CD4-positive, alpha-beta memory T cell (primary cell): ENCODE results near the gene NUP50. TPM values are rescaled to one million over a fixed set of nuclear protein-coding genes. Genes with fewer than 3 reads are reported as not detected.

Experiments used
- CTCF ChIA-PET: fragments of 350-600 bp; sonication (Branson Sonifier 250); formaldehyde crosslinking; loops from one replicate; lab custom pipeline; 2021; ENCODE audit warnings: inconsistent platforms; ENCODE audit not compliant: partially characterized antibody; lab: Charles Lee
- POLR2A ChIA-PET: fragments of 350-600 bp; sonication (Branson Sonifier 250); formaldehyde crosslinking; loops from one replicate; lab custom pipeline; 2021; ENCODE audit not compliant: partially characterized antibody; lab: Charles Lee
- DNase-seq, 5 donors: peaks; one replicate each; pipeline versions ENCODE4 v3.0.0 to v3.0.0-alpha.2; 2020 to 2022; ENCODE audit warnings: mixed read lengths in 1 of 5
- H3K27ac ChIP-seq: one replicate; pipeline ENCODE4 v1.7.0; 2013; ENCODE audit warnings: low read depth, low read length
- H3K27me3 ChIP-seq: 2 replicates; pipeline ENCODE4 v1.7.0; 2013; ENCODE audit warnings: mild to moderate bottlenecking, low read length, moderate library complexity; ENCODE audit not compliant: insufficient read depth
- H3K36me3 ChIP-seq: 2 replicates; pipeline ENCODE4 v1.7.0; 2013; ENCODE audit warnings: mild to moderate bottlenecking, low read length, moderate library complexity; ENCODE audit not compliant: insufficient read depth
- H3K4me1 ChIP-seq: 2 replicates; pipeline ENCODE4 v1.7.0; 2013; ENCODE audit warnings: mild to moderate bottlenecking, low read length, moderate library complexity; ENCODE audit not compliant: insufficient read depth
- H3K4me3 ChIP-seq, 2 donors: one replicate each; pipeline ENCODE4 v1.7.0; 2013; ENCODE audit warnings: low read length in 2 of 2, mild to moderate bottlenecking in 1 of 2
- H3K9me3 ChIP-seq, 2 donors: one replicate each; pipeline ENCODE4 v1.7.0; 2013; ENCODE audit warnings: low read length in 2 of 2, control low read depth in 1 of 2; ENCODE audit not compliant: control insufficient read depth in 1 of 2
- H3K27ac Mint-ChIP-seq, 7 donors: one replicate each; pipeline ENCODE4 v1.8.0; 2020 to 2021; ENCODE audit warnings: mixed read lengths in 7 of 7, mild to moderate bottlenecking in 6 of 7, inconsistent platforms in 3 of 7, moderate library complexity in 3 of 7
- H3K27me3 Mint-ChIP-seq, 2 donors: one replicate each; pipeline ENCODE4 v1.8.0; 2020 to 2021; ENCODE audit warnings: mixed read lengths in 2 of 2
- H3K36me3 Mint-ChIP-seq, 2 donors: one replicate each; pipeline ENCODE4 v1.8.0; 2020 to 2021; ENCODE audit warnings: mixed read lengths in 2 of 2, inconsistent platforms in 1 of 2, mild to moderate bottlenecking in 1 of 2
- H3K4me1 Mint-ChIP-seq, 4 donors: one replicate each; pipeline ENCODE4 v1.8.0; 2020 to 2021; ENCODE audit warnings: mixed read lengths in 4 of 4, mild to moderate bottlenecking in 1 of 4
- H3K4me3 Mint-ChIP-seq, 8 donors: one replicate each; pipeline ENCODE4 v1.8.0; 2020 to 2021; ENCODE audit warnings: mixed read lengths in 8 of 8, mild to moderate bottlenecking in 7 of 8, moderate library complexity in 6 of 8, inconsistent platforms in 3 of 8
- H3K9me3 Mint-ChIP-seq, 8 donors: one replicate each; pipeline ENCODE4 v1.8.0; 2020 to 2021; ENCODE audit warnings: mixed read lengths in 8 of 8, mild to moderate bottlenecking in 5 of 8, inconsistent platforms in 3 of 8, moderate library complexity in 1 of 8
- intact Hi-C: fragments of 100-400 bp; cut with micrococcal nuclease; formaldehyde crosslinking; loops from one replicate; pipeline ENCODE4 v1.15.1; 2023
- polyA plus RNA-seq, 2 donors: library from polyadenylated mRNA; unstranded; fragments of 300-500 nt; fragmentation: Illumina TruSeq; gene quantifications; one replicate each; pipeline ENCODE4 v1.2.3, GENCODE V29; 2021
- total RNA-seq, 2 experiments: library from RNA; stranded (reverse); gene quantifications; one replicate each; pipeline ENCODE4 v1.2.3, GENCODE V29; 2021

The NUP50 gene, protein sequence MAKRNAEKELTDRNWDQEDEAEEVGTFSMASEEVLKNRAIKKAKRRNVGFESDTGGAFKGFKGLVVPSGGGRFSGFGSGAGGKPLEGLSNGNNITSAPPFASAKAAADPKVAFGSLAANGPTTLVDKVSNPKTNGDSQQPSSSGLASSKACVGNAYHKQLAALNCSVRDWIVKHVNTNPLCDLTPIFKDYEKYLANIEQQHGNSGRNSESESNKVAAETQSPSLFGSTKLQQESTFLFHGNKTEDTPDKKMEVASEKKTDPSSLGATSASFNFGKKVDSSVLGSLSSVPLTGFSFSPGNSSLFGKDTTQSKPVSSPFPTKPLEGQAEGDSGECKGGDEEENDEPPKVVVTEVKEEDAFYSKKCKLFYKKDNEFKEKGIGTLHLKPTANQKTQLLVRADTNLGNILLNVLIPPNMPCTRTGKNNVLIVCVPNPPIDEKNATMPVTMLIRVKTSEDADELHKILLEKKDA
- total RNA-seq (100 to 1,000 TPM; 142 to 158 TPM), polyA plus RNA-seq (10 to 100 TPM; 40.1 to 63.3 TPM)

DNA sequence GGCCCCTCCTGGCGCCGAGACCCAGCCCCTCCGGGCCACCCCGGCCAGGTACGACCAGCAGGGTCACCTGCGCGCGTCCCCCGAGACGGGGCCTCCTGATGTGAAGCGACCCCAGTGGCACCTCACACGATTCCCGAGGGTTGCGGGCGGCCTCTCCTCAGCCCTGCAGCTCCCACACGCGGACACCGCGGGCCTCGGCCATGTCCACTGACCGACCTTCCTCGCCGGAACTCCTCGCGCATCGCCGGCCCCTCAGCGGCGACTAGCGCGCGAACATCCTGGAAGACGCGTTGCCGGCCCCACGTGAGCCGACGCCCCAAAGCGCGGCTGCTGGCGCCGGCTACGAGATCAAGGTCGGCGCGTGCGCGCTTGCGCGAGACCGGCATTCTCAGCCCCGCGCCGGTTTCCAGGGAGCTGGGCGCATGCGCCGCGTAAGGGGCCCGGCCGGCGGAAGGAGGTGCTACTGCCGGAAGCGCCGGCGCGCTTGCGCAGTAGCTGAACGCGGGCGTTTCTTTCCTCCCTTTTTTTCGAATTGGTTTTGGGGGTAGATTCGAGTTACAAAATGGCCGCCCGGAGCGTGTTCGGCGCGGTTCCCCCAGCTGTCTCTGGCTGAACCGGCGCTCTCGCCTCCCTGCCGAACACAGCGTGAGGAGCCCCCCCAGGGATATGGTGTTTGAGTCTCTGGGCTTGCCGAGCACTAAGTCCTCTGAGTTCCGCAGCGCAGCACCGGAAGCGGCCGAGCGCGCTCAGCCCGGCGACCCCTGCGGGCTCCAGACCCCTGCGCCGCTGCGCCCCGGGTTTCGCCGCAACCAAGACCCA lies at the start of gene NUP50:
TSS of gene NUP50 (plus strand) at position 475 of the 819 bp plus-strand sequence. CDS start 4,253 bp downstream, outside the sequence.
- Mint-ChIP-seq H3K4me1 (peaks cover 42 to 74% (median 50%) of the 10 kb centered on the region in 4 donors), H3K9me3 (peaks cover 0 to 2% (median 0%) of the 10 kb centered on the region in 8 donors), H3K4me3 (peak within 1 kb of the TSS; percentile 93 to 99 (median 97)), H3K36me3 (peaks cover 7 to 38% of the 10 kb centered on the region in 2 donors), H3K27me3 (no peaks in the 10 kb centered on the region), H3K27ac (peak within 1 kb of the TSS; percentile 92 to 98 (median 97))
- Histone ChIP-seq H3K9me3 (no peaks in the 10 kb centered on the region), H3K27ac (peak within 1 kb of the TSS; percentile 88), H3K27me3 (no peaks in the 10 kb centered on the region), H3K36me3 (peaks cover 7% of the 10 kb centered on the region), H3K4me3 (peak within 1 kb of the TSS; percentile 64 to 73), H3K4me1 (peaks cover 68% of the 10 kb centered on the region)
- POLR2A ChIA-PET: interaction anchor here (0.6 to 4.3 kb wide), 8 partner anchors 10 to 250 kb away, joined by 3 to 71 read pairs (median 4); partner anchors contain the start of genes RIBC2 and SMC1B
- peak; percentile 95 to 98 (median 97) for DNase-seq
- CTCF ChIA-PET: interaction anchor here (0.7 to 1.8 kb wide), 2 partner anchors 9 to 442 kb away, joined by 3 to 13 read pairs; no protein-coding TSS in a partner anchor
- intact Hi-C loops: loop anchor here (1.0 to 10.0 kb wide), 5 partner anchors 10 to 666 kb away; partner anchors contain the start of genes RIBC2, RTL6 and SMC1B

DNA sequence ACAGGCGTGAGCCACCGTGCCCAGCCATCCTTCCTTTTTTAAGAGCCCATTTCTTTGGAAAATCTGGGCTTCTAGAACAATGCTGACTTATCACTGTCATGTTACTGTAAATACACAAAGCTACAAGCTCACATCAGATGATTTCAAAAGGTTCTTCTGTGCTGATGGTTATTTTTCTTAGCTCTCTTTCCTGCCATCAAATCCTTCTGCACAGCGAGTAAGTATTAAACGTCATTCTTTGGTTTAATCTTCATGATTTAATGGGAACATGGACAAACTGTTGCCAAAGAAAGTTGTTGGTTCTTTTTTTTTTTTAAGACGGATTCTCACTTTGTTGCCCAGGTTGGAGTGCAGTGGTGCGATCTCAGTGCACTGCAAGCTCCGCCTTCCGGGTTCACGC lies 43.3 kb upstream of the NUP50 start:
- CTCF ChIA-PET: no interaction called here
- no peak overlapping the region for H3K27ac ChIP-seq

DNA sequence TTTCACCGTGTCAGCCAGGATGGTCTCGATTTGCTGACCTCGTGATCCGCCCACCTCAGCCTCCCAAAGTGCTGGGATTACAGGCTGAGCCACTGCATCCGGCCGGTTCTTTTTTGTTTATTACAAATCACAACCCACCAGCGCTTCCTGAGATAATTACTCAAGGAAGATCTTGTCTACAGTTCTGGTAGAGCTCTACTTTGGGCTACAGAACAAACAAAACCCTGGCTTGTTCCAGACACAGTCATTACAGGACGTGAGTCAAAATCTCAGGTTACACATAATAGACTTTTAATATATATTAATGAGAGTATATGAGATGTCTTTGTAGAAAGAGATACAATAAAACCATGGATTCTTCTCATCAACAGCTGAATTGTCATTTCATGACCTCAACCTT lies 42.8 kb upstream of the NUP50 start:
- Histone ChIP-seq H3K4me1 (no peaks in the 10 kb centered on the region), H3K9me3 (no peaks in the 10 kb centered on the region), H3K4me3 (no peak overlapping the region), H3K27ac (no peak overlapping the region), H3K27me3 (no peaks in the 10 kb centered on the region), H3K36me3 (no peaks in the 10 kb centered on the region)
- DNase-seq: no peak
- Mint-ChIP-seq H3K27ac (no peak overlapping the region), H3K9me3 (no peaks in the 10 kb centered on the region), H3K4me3 (no peak overlapping the region), H3K27me3 (peaks cover 0 to 7% of the 10 kb centered on the region in 2 donors), H3K4me1 (no peaks in the 10 kb centered on the region), H3K36me3 (no peaks in the 10 kb centered on the region)
- POLR2A ChIA-PET: no interaction called here
- intact Hi-C loops: no loop called here
- CTCF ChIA-PET: no interaction called here

More for the DNA sequence above, 43.3 kb upstream of the NUP50 start:
- H3K27me3 ChIP-seq: no peaks in the 10 kb centered on the region
- POLR2A ChIA-PET: no interaction called here
- H3K4me3 ChIP-seq: no peak overlapping the region
- no peaks in the 10 kb centered on the region for H3K9me3 ChIP-seq
- Mint-ChIP-seq H3K27ac (no peak overlapping the region), H3K36me3 (no peaks in the 10 kb centered on the region), H3K4me1 (no peaks in the 10 kb centered on the region), H3K4me3 (no peak overlapping the region), H3K9me3 (no peaks in the 10 kb centered on the region), H3K27me3 (peaks cover 2 to 7% of the 10 kb centered on the region in 2 donors)
- H3K36me3 ChIP-seq: no peaks in the 10 kb centered on the region
- DNase-seq: no peak
- intact Hi-C loops: no loop called here
- H3K4me1 ChIP-seq: no peaks in the 10 kb centered on the region

DNA sequence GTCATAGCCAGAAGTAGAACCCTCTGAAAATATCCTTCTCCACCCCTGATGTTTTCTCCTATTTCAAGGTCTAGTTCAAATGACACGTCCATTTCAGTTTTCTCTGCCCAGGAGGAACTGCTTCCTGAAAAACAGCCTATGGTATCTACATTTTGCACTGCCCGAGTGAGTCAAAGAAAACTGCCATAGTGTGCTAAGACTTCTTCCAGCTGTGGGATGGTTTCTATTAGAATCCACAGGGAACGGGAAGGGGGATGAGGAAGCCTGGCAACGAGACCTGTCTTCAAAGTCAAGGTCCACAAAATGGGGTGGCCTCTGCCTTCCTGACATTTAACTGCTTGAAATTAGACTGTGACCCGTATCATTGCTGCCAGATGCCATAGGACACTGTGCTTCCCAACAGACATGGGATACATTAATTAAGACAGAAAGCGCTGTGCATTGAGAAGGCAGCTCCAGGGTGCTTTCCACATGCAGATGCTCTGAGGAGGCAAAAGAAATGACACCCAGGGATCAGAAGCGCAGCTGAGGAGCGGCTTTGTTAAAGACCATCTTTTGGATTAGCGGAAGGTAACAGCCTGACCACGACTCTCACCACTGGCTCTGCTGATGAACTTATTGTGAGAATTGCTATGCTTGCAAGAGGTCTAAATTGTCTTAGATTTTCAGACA lies 39.4 kb upstream of the NUP50 start:
- Mint-ChIP-seq H3K9me3 (no peaks in the 10 kb centered on the region), H3K4me3 (no peak overlapping the region), H3K36me3 (no peaks in the 10 kb centered on the region), H3K4me1 (peaks cover 3 to 7% (median 4%) of the 10 kb centered on the region in 4 donors), H3K27ac (peak overlapping the region in 1 of 7 donors; percentile 48), H3K27me3 (peaks cover 0 to 8% of the 10 kb centered on the region in 2 donors)
- CTCF ChIA-PET: no interaction called here
- no peak for DNase-seq
- Histone ChIP-seq H3K4me3 (no peak overlapping the region), H3K9me3 (no peaks in the 10 kb centered on the region), H3K27me3 (no peaks in the 10 kb centered on the region), H3K36me3 (no peaks in the 10 kb centered on the region), H3K4me1 (peaks cover 2% of the 10 kb centered on the region), H3K27ac (no peak overlapping the region)
- POLR2A ChIA-PET: no interaction called here
- intact Hi-C loops: no loop called here

DNA sequence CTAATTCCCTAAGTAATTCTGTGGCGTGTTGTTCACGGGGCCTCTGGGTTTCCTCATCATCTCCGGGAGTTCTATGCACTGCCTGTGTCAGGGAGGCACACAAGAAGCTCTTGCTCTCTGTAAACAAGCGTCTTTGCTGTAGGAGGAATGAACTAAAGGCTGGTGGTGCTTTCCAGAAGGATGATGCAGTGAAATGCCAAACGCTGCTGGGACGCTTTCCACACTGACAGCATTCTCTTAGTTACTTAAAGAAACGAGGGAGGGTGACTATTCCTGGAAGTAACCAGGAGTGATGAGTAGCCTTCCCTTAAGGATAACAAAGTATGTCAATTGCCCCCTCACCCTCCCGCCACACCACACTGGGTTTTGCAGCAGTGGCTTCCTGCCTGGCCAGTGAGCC lies 38.5 kb upstream of the NUP50 start:
- intact Hi-C loops: no loop called here
- Histone ChIP-seq H3K27ac (no peak overlapping the region), H3K4me3 (no peak overlapping the region), H3K9me3 (no peaks in the 10 kb centered on the region), H3K36me3 (no peaks in the 10 kb centered on the region), H3K4me1 (peaks cover 10% of the 10 kb centered on the region), H3K27me3 (no peaks in the 10 kb centered on the region)
- peaks cover 10 to 13% (median 13%) of the 10 kb centered on the region in 4 donors for H3K4me1 Mint-ChIP-seq
- no peaks in the 10 kb centered on the region for H3K9me3 Mint-ChIP-seq
- ChIA-PET CTCF (no interaction called here), POLR2A (interaction anchor here (0.6 kb wide), 1 partner anchor 1616 kb away, joined by 4 read pairs; no protein-coding TSS in a partner anchor)
- no peak overlapping the region for H3K4me3 Mint-ChIP-seq
- H3K36me3 Mint-ChIP-seq: no peaks in the 10 kb centered on the region
- H3K27ac Mint-ChIP-seq: no peak overlapping the region
- no peak for DNase-seq
- H3K27me3 Mint-ChIP-seq: peaks cover 0 to 8% of the 10 kb centered on the region in 2 donors

DNA sequence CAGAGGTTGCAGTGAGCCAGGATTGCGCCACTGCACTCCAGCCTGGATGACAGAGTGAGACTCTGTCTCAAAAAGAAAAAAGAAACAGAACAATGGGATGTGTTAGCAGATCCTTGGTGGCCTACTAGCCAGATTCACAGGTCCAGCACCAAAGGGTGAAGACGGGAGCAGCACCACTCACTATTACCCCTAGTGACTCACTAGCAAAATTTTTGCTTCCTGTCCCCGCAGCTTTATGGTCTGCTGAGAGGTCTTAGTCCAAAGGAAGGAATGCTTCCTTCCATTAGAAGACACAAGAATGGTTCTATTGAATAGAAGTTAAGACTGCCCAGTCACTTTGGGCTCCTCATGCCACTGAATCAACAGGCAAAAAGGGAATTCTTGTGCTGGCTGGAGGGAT lies 35.9 kb upstream of the NUP50 start:
- Histone ChIP-seq H3K9me3 (no peaks in the 10 kb centered on the region), H3K27me3 (no peaks in the 10 kb centered on the region), H3K4me1 (peaks cover 10% of the 10 kb centered on the region), H3K4me3 (no peak overlapping the region), H3K27ac (no peak overlapping the region), H3K36me3 (no peaks in the 10 kb centered on the region)
- intact Hi-C loops: no loop called here
- Mint-ChIP-seq H3K9me3 (no peaks in the 10 kb centered on the region), H3K4me3 (no peak overlapping the region), H3K27me3 (peaks cover 0 to 8% of the 10 kb centered on the region in 2 donors), H3K4me1 (peaks cover 15 to 20% (median 17%) of the 10 kb centered on the region in 4 donors), H3K36me3 (peaks cover 6 to 7% of the 10 kb centered on the region in 2 donors), H3K27ac (peak overlapping the region in 2 of 7 donors; percentile 20 to 30)
- ChIA-PET POLR2A (no interaction called here), CTCF (no interaction called here)
- no peak for DNase-seq
